SK-N-SH treated with all-trans-retinoic acid at 6 μM for 48 hours (cell line): ENCODE results near the gene AMMECR1.

Experiments used
- PATZ1 ChIP-seq: fragments of 250-450 bp; sonication (Bioruptor Pico); IDR thresholded peaks from 2 replicates; pipeline ENCODE4 v1.8.0; 2020; ENCODE audit warnings: mild to moderate bottlenecking, moderate library complexity, borderline replicate concordance
- ZNF565 ChIP-seq: fragments of 450-650 bp; formaldehyde crosslinking; conservative IDR thresholded peaks from 2 replicates; pipeline ENCODE4 v1.5.0; 2020; ENCODE audit warnings: low read depth, mild to moderate bottlenecking, moderate library complexity

- TF ChIP-seq PATZ1 (CRISPR knock-in tag) (no peak), ZNF565 (CRISPR knock-in tag) (no peak)
Measured at GRCh38 chrX:110182362-110182761, 135.5 kb downstream of the AMMECR1 start.
